HEK293T (cell line): ENCODE results near the gene OR4D5.

Experiments
- CTCF ChIA-PET: fragments of 350-600 bp; formaldehyde crosslinking; extraction: SDS; loops from one replicate; lab custom pipeline; 2021; ENCODE audit warnings: antibody characterized with exemption, inconsistent platforms; lab: Yijun Ruan, JAX
- POLR2A ChIA-PET: fragments of 350-600 bp; formaldehyde crosslinking; extraction: SDS; loops from one replicate; lab custom pipeline; 2020; ENCODE audit warnings: antibody characterized with exemption, inconsistent platforms; lab: Yijun Ruan, JAX
- DNase-seq: peaks from one replicate; pipeline ENCODE4 v3.0.0; 2012; ENCODE audit warnings: mixed read lengths; ENCODE audit errors: extremely low spot score
- ARNT ChIP-seq: fragments of 450-650 bp; IDR thresholded peaks from 2 replicates; pipeline ENCODE4 v1.6.1; 2017; ENCODE audit warnings: mild to moderate bottlenecking
- BHLHE40 ChIP-seq: fragments of 450-650 bp; IDR thresholded peaks from 2 replicates; pipeline ENCODE4 v1.6.1; 2016; ENCODE audit warnings: mild to moderate bottlenecking, moderate library complexity, borderline replicate concordance
- CTBP1 ChIP-seq: fragments of 450-650 bp; IDR thresholded peaks from 2 replicates; pipeline ENCODE4 v1.6.1; 2016; ENCODE audit warnings: borderline replicate concordance
- ELF4 ChIP-seq: fragments of 450-650 bp; IDR thresholded peaks from 2 replicates; pipeline ENCODE4 v1.6.1; 2017; ENCODE audit warnings: antibody characterized with exemption
- FOXA1 ChIP-seq: fragments of 450-650 bp; IDR thresholded peaks from 2 replicates; pipeline ENCODE4 v1.6.1; 2016; ENCODE audit warnings: mild to moderate bottlenecking
- FOXK2 ChIP-seq: fragments of 450-650 bp; IDR thresholded peaks from 2 replicates; pipeline ENCODE4 v1.6.1; 2016; ENCODE audit warnings: mild to moderate bottlenecking
- FOXM1 ChIP-seq: fragments of 450-650 bp; IDR thresholded peaks from 2 replicates; pipeline ENCODE4 v1.6.1; 2017; ENCODE audit warnings: mild to moderate bottlenecking, borderline replicate concordance
- HDGF ChIP-seq: fragments of 450-650 bp; IDR thresholded peaks from 2 replicates; pipeline ENCODE4 v1.6.1; 2017; ENCODE audit warnings: antibody characterized with exemption, borderline replicate concordance
- L3MBTL2 ChIP-seq: fragments of 450-650 bp; conservative IDR thresholded peaks from 2 replicates; pipeline ENCODE4 v1.6.1; 2016; ENCODE audit warnings: mild to moderate bottlenecking
- LEF1 ChIP-seq: fragments of 450-650 bp; IDR thresholded peaks from 2 replicates; pipeline ENCODE4 v1.6.1; 2017; ENCODE audit warnings: mild to moderate bottlenecking, borderline replicate concordance
- NFRKB ChIP-seq: fragments of 450-650 bp; IDR thresholded peaks from 2 replicates; pipeline ENCODE4 v1.6.1; 2016; ENCODE audit warnings: mild to moderate bottlenecking, moderate library complexity
- SP1 ChIP-seq: fragments of 450-650 bp; IDR thresholded peaks from 2 replicates; pipeline ENCODE4 v1.6.1; 2017
- SUZ12 ChIP-seq: fragments of 450-650 bp; IDR thresholded peaks from 2 replicates; pipeline ENCODE4 v1.6.1; 2016; ENCODE audit warnings: mild to moderate bottlenecking
- TARDBP ChIP-seq: fragments of 450-650 bp; IDR thresholded peaks from 2 replicates; pipeline ENCODE4 v1.6.1; 2016
- ZNF384 ChIP-seq: fragments of 450-650 bp; IDR thresholded peaks from 2 replicates; pipeline ENCODE4 v1.6.1; 2016
- TF ChIP-seq, protein P1 (sequence below): fragments of 450-650 bp; IDR thresholded peaks from 2 replicates; pipeline ENCODE4 v1.6.1; 2016

The OR4D5 gene

DNA sequence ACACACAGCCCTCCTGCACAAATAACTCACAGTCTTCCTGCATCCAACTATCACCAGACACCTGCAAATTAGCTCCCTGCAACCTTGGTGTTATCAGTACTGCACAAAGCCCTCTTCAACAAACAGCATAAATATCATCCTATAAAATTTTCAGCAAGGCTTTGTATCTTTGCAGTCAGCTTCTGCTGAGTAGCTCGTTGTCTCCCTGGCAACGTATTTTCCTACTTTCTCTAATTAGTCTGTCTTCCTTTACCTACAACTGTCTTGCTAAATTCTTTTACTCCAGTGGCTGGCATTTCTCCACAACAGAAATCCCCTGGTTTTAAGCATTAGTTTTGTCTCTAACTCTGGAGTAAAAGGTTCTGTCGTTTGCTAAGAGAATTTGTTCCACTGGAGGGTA is 33.6 kb upstream of the OR4D5 start:
- no peak for TF ChIP-seq LEF1
- no peak for TF ChIP-seq L3MBTL2
- TF ChIP-seq SUZ12 = no peak
- TF ChIP-seq FOXA1 = no peak
- TF ChIP-seq, protein P1, sequence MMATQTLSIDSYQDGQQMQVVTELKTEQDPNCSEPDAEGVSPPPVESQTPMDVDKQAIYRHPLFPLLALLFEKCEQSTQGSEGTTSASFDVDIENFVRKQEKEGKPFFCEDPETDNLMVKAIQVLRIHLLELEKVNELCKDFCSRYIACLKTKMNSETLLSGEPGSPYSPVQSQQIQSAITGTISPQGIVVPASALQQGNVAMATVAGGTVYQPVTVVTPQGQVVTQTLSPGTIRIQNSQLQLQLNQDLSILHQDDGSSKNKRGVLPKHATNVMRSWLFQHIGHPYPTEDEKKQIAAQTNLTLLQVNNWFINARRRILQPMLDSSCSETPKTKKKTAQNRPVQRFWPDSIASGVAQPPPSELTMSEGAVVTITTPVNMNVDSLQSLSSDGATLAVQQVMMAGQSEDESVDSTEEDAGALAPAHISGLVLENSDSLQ = no peak
- no peak for TF ChIP-seq BHLHE40
- TF ChIP-seq TARDBP = no peak
- TF ChIP-seq CTBP1 = no peak
- no peak for TF ChIP-seq FOXK2
- no peak for TF ChIP-seq ZNF384
- TF ChIP-seq ARNT = no peak
- TF ChIP-seq ELF4 = no peak
- no peak for TF ChIP-seq HDGF
- no peak for TF ChIP-seq NFRKB
- TF ChIP-seq FOXM1 = no peak
- TF ChIP-seq SP1 = no peak
- ChIA-PET CTCF (no interaction called here), POLR2A (no interaction called here)
- no peak for DNase-seq

DNA sequence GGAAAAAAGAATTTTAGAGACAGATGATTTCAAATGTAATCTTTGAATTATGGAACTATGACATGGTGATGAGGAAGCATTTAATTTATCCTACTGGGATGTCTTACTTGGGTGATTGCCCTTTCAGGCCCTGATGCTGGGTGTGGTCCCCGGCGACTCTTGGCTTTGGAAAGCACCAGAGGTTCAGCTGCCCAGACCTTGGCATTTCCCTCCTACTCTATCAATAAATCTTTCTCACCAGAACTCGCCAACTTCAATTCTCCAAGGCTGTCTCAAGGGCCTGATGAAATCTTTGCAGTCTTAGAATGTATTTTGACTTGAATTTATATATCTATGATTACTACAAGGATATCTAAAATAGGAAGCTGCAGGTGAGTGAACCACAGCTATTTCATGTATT is 18.5 kb upstream of the OR4D5 start:
- no peak for DNase-seq
- POLR2A ChIA-PET = no interaction called here
- CTCF ChIA-PET = no interaction called here
- TF ChIP-seq, protein P1 = no peak
- TF ChIP-seq FOXK2 (no peak), ARNT (no peak), FOXA1 (no peak), ZNF384 (no peak), FOXM1 (no peak), BHLHE40 (no peak), SP1 (no peak), CTBP1 (no peak), ELF4 (no peak), HDGF (no peak), SUZ12 (no peak), NFRKB (no peak), LEF1 (no peak), TARDBP (no peak), L3MBTL2 (no peak)

DNA sequence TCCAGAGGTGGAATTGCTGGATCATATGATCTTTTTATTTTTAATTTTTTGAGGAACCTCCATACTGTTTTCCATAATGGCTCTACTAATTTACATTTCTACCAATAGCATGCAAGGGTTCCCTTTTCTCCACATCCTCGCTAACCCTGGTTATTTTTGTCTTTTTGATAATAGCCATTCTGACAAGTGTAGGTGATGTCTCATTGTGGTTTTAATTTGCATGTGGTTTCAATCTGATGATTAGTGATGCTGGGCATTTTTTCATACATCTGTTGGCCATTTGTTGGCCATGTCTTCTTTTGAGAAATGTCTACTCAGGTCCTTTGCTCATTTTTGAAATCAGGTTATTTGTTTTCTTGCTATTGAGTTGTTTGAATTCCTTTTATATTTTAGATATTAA is 15.4 kb upstream of the OR4D5 start:
- ChIA-PET POLR2A (no interaction called here), CTCF (no interaction called here)
- no peak for DNase-seq
- TF ChIP-seq ZNF384 (no peak), BHLHE40 (no peak), HDGF (no peak), NFRKB (no peak), ARNT (no peak), FOXA1 (no peak), FOXK2 (no peak), FOXM1 (no peak), ELF4 (no peak), TARDBP (no peak), LEF1 (no peak), SP1 (no peak), L3MBTL2 (no peak), SUZ12 (no peak), CTBP1 (no peak)
- TF ChIP-seq, protein P1 = no peak

DNA sequence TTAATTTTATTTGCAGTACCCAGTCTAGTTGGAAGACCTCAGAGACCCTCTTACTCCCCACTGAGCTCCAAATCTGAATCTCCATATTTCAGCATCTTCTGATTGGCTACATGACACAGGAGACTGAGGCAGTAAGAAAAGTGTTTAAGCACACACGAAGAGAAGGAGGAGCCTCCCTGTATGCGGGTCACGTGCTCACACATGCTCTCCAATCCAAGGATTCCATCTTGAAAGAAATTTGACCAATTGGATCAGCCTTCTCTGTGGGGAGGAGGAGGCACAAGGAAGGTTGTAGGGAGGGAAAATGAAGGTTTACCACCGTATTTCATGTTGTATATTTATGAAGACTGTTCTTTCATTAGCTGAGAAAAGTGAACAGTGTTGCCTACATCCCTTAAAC is 3.0 kb downstream of the OR4D5 start:
- no peak for TF ChIP-seq ZNF384
- TF ChIP-seq, protein P1 = no peak
- TF ChIP-seq FOXK2 = no peak
- no peak for TF ChIP-seq SUZ12
- TF ChIP-seq BHLHE40 = no peak
- TF ChIP-seq FOXA1 = no peak
- TF ChIP-seq SP1 = no peak
- no peak for TF ChIP-seq ELF4
- no peak for TF ChIP-seq FOXM1
- no peak for TF ChIP-seq CTBP1
- TF ChIP-seq HDGF = no peak
- DNase-seq = no peak
- ChIA-PET POLR2A (no interaction called here), CTCF (no interaction called here)

DNA sequence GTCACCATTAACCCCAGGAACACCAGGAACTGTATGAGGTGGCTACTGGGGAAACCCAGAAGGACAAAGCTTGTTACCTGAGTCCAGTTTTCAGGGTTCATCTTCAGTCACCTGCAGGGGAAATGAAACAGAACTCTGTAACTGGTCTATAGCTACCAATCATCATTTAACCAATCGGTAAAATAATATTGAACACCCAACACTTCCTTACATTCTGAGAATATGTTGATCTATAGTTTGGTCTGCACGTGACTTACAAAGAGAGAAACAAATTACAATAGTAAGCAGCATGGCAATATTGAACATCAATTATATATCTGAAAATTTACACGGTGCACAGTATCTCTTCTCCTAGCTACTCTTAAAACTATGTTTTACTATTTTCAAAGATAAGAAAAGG is 4.3 kb downstream of the OR4D5 start, which contains the start of gene OR6T1:
Gene OR6T1 (minus strand): TSS at position 101 of the 400 bp plus-strand sequence. CDS start 0 bp downstream, at position 101.
- POLR2A ChIA-PET = no interaction called here
- TF ChIP-seq SP1 (no peak), FOXM1 (no peak), LEF1 (no peak), ELF4 (no peak)
- DNase-seq = no peak
- CTCF ChIA-PET = no interaction called here

DNA sequence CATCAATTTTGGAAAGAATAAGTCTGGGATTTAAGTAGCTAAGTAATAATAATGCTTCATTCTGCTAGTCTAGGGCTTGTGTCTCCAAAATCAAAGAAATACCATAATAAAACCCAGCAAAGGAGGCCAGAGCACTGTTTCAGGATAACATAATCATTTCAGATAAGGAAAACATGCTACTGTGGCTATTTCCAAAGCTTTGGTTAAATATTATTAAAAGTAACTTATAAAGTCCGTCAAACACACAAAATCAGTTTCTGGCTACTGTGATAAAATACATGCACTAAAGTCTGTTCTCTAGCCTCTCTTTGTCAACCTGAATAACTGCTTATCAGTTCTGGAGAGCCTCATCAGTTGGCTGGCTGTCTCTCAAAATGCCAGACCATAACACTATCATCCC is 5.7 kb downstream of the OR4D5 start:
- CTCF ChIA-PET = no interaction called here
- TF ChIP-seq CTBP1 (no peak), SUZ12 (no peak), HDGF (no peak), BHLHE40 (no peak), LEF1 (no peak), SP1 (no peak), ZNF384 (no peak), ARNT (no peak)
- POLR2A ChIA-PET = no interaction called here
- no peak for DNase-seq
